B cell (primary cell): ENCODE data around the gene SPIB. TPM values are rescaled to one million over a fixed set of nuclear protein-coding genes. Genes with fewer than 3 reads are reported as not detected.

ENCODE experiments used
- ATAC-seq: fragments of 200-7000 bp; cut with Tn5 transposase; one replicate; pipeline ENCODE4 v1.10.0; 2021; ENCODE audit warnings: low read depth, mild to moderate bottlenecking, moderate number of reproducible peaks, moderate library complexity
- CTCF ChIA-PET: fragments of 350-600 bp; sonication (Branson Sonifier 250); formaldehyde crosslinking; loops from one replicate; lab custom pipeline; 2021; ENCODE audit warnings: antibody characterized with exemption, inconsistent platforms; lab: Charles Lee
- POLR2A ChIA-PET: fragments of 350-600 bp; sonication (Branson Sonifier 250); formaldehyde crosslinking; loops from one replicate; lab custom pipeline; 2021; ENCODE audit warnings: antibody characterized with exemption; lab: Charles Lee
- DNase-seq: peaks from one replicate; pipeline ENCODE4 v3.0.0; 2013
- H2AFZ ChIP-seq: 2 replicates; pipeline ENCODE4 v1.6.1; 2012; ENCODE audit warnings: mild to moderate bottlenecking, low read depth, low read length; ENCODE audit not compliant: insufficient read depth, poor library complexity, severe bottlenecking
- H3K27ac ChIP-seq, 2 donors: 1 replicate in 1 of 2; 2 replicates in 1 of 2; pipeline ENCODE4 v1.5.1; 2012 to 2013; ENCODE audit warnings: low read length in 2 of 2, mild to moderate bottlenecking in 2 of 2, moderate library complexity in 1 of 2
- H3K27me3 ChIP-seq, 4 experiments: fragments of 200-600 bp in 1 of 4; sonication (generic) in 1 of 4; replicated peaks in 1 of 4; 1 replicate in 2 of 4; 2 replicates in 2 of 4; pipeline versions ENCODE4 v1.6.1 to v1.7.0; 2013 to 2016; ENCODE audit warnings: low read length in 3 of 4, mild to moderate bottlenecking in 2 of 4, mixed read lengths in 1 of 4, moderate library complexity in 1 of 4; ENCODE audit not compliant: insufficient read depth in 4 of 4, control insufficient read depth in 3 of 4; ENCODE audit errors: control extremely low read depth in 1 of 4
- H3K36me3 ChIP-seq, 2 experiments: replicated peaks in 1 of 2; 1 replicate in 1 of 2; 2 replicates in 1 of 2; pipeline versions ENCODE4 v1.6.1 to v1.7.1; 2013; ENCODE audit warnings: low read length in 1 of 2; ENCODE audit not compliant: insufficient read depth in 2 of 2, control insufficient read depth in 1 of 2; ENCODE audit errors: control extremely low read depth in 1 of 2, extremely low read depth in 1 of 2
- H3K4me1 ChIP-seq, 2 donors: fragments of 200-600 bp in 1 of 2; sonication (generic) in 1 of 2; 1 replicate in 1 of 2; 2 replicates in 1 of 2; pipeline versions ENCODE4 v1.5.1 to v1.6.1; 2013 to 2017; ENCODE audit warnings: low read length in 2 of 2; ENCODE audit not compliant: control insufficient read depth in 2 of 2, insufficient read depth in 2 of 2
- H3K4me2 ChIP-seq: replicated peaks from 2 replicates; pipeline ENCODE3; 2012; ENCODE audit warnings: mild to moderate bottlenecking, low read depth, low read length; ENCODE audit not compliant: poor library complexity, severe bottlenecking
- H3K4me3 ChIP-seq, 5 experiments: fragments of 200-600 bp in 1 of 5; sonication (generic) in 1 of 5; 1 replicate in 3 of 5; 2 replicates in 2 of 5; pipeline versions ENCODE4 v1.5.1 to v1.7.0; 2011 to 2016; ENCODE audit warnings: low read length in 4 of 5, mild to moderate bottlenecking in 4 of 5, low read depth in 2 of 5, control low read depth in 1 of 5, moderate library complexity in 1 of 5; ENCODE audit not compliant: insufficient read depth in 1 of 5; ENCODE audit errors: control extremely low read depth in 1 of 5, extremely low read depth in 1 of 5
- H3K79me2 ChIP-seq: fragments of 200-600 bp; sonication (generic); one replicate; pipeline ENCODE4 v1.6.0; 2016; ENCODE audit warnings: low read length; ENCODE audit not compliant: control insufficient read depth, insufficient read depth
- H3K9ac ChIP-seq: fragments of 200-600 bp; sonication (generic); 2 replicates; pipeline ENCODE4 v1.6.1; 2017; ENCODE audit warnings: mild to moderate bottlenecking, low read length, moderate library complexity
- H3K9me3 ChIP-seq, 3 donors: one replicate each; pipeline versions ENCODE4 v1.6.1 to v1.7.1; 2013; ENCODE audit warnings: low read length in 2 of 3; ENCODE audit not compliant: control insufficient read depth in 2 of 3, insufficient read depth in 1 of 3; ENCODE audit errors: control extremely low read depth in 1 of 3
- H4K20me1 ChIP-seq: 2 replicates; pipeline ENCODE4 v1.6.0; 2012; ENCODE audit warnings: mild to moderate bottlenecking, low read length; ENCODE audit not compliant: insufficient read depth, control insufficient read depth, poor library complexity, severe bottlenecking
- H3K27ac Mint-ChIP-seq: one replicate; pipeline ENCODE4 v1.8.0; 2021; ENCODE audit warnings: mixed read lengths
- H3K27me3 Mint-ChIP-seq: one replicate; pipeline ENCODE4 v1.8.0; 2021; ENCODE audit warnings: mixed read lengths
- H3K4me1 Mint-ChIP-seq: one replicate; pipeline ENCODE4 v1.8.0; 2021; ENCODE audit warnings: mixed read lengths
- H3K4me3 Mint-ChIP-seq: one replicate; pipeline ENCODE4 v1.8.0; 2021; ENCODE audit warnings: mixed read lengths
- H3K9me3 Mint-ChIP-seq: one replicate; pipeline ENCODE4 v1.8.0; 2022; ENCODE audit warnings: mixed read lengths; ENCODE audit not compliant: insufficient read depth
- EZH2 ChIP-seq: IDR thresholded peaks from 2 replicates; pipeline ENCODE4 v1.6.1; 2012; ENCODE audit warnings: borderline replicate concordance, low read depth, mild to moderate bottlenecking, moderate library complexity, low read length; ENCODE audit not compliant: insufficient read depth, poor library complexity, severe bottlenecking
- WGBS: methylation state at CpG from one replicate; pipeline ENCODE4 v1.1.5; 2013; ENCODE audit warnings: missing lambda C conversion rate; ENCODE audit not compliant: insufficient coverage; 5-methylcytosine and 5-hydroxymethylcytosine counted together
- intact Hi-C: fragments of 100-400 bp; cut with micrococcal nuclease; formaldehyde crosslinking; loops from one replicate; pipeline ENCODE4 v1.10.0; 2022
- polyA plus RNA-seq: library from polyadenylated mRNA; depleted of rRNA; stranded (reverse); fragments of >200 nt; gene quantifications from 2 replicates; pipeline ENCODE4 v1.2.3, GENCODE V29; 2012
- total RNA-seq, 2 donors: library from RNA; stranded (reverse); fragments of 120-200 nt in 1 of 2; gene quantifications; 1 replicate in 1 of 2; 2 replicates in 1 of 2; pipeline versions ENCODE4 v1.2.3 to v1.2.4, GENCODE V29; 2013 to 2022
- TF ChIP-seq, protein P1 (sequence below): fragments of 200-600 bp; IDR thresholded peaks from one replicate; pipeline ENCODE4 v1.8.0; 2022; ENCODE audit warnings: antibody characterized with exemption, mild to moderate bottlenecking

SPIB gene
- total and polyA plus RNA-seq, 2 donors (not counting 1 experiment from before 2014, with no cell fraction given), result 183 to 205 TPM

DNA sequence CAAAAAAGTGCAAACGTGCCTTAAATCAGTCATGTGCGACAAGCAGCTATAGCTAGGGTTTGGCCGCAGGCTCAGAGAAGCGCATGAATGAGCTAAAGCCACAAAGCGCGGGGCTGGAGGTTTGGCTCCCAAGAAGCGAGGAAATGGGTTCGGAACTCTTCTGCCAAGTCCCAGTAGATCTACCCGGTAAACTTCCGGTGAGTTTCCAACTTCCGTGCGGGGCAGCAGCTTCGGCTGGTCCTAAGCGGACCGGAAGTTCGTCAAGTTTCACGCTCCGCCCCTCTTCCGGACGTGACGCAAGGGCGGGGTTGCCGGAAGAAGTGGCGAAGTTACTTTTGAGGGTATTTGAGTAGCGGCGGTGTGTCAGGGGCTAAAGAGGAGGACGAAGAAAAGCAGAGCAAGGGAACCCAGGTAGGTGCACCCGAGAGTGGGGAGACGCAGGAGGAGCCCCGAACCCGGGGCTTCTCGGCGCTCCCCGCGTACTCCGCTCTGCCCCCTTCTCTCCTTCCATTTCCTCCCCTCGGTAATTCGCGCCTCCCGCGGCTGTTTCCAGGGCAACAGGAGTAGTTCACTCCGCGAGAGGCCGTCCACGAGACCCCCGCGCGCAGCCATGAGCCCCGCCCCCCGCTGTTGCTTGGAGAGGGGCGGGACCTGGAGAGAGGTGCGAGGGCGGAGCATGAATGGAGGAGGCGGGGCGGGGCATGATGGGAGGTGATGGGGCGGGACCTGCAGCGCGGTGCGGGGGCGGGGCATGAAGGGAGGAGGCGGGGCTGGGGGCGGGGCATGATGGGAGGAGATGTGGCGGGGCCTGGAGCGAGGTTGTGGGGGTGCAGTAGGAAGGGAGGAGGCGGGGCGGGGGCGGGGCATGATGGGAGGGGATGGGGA is 42.3 kb upstream of the SPIB start, which contains the start of gene NR1H2:
TSS of gene NR1H2 (plus strand) at position 292 of the 885 bp plus-strand sequence. CDS start 1,149 bp downstream, outside the sequence.
- Histone ChIP-seq H2AFZ (peak within 1 kb of the TSS; percentile 76), H3K4me3 (peak within 1 kb of the TSS; percentile 30 to 98 (median 91)), H3K36me3 (peaks cover 1 to 42% of the 10 kb centered on the region in 2 experiments), H3K9ac (peak within 1 kb of the TSS; percentile 100), H3K9me3 (no peaks in the 10 kb centered on the region), H4K20me1 (peaks cover 46% of the 10 kb centered on the region), H3K4me2 (peak within 1 kb of the TSS; percentile 89), H3K79me2 (peaks cover 17% of the 10 kb centered on the region), H3K4me1 (peaks cover 6 to 14% of the 10 kb centered on the region in 2 donors), H3K27ac (peak within 1 kb of the TSS; percentile 99 to 100), H3K27me3 (no peaks in the 10 kb centered on the region)
- no peaks in the 10 kb centered on the region for H3K9me3 Mint-ChIP-seq
- TF ChIP-seq EZH2, result no peak
- TF ChIP-seq, protein P1, sequence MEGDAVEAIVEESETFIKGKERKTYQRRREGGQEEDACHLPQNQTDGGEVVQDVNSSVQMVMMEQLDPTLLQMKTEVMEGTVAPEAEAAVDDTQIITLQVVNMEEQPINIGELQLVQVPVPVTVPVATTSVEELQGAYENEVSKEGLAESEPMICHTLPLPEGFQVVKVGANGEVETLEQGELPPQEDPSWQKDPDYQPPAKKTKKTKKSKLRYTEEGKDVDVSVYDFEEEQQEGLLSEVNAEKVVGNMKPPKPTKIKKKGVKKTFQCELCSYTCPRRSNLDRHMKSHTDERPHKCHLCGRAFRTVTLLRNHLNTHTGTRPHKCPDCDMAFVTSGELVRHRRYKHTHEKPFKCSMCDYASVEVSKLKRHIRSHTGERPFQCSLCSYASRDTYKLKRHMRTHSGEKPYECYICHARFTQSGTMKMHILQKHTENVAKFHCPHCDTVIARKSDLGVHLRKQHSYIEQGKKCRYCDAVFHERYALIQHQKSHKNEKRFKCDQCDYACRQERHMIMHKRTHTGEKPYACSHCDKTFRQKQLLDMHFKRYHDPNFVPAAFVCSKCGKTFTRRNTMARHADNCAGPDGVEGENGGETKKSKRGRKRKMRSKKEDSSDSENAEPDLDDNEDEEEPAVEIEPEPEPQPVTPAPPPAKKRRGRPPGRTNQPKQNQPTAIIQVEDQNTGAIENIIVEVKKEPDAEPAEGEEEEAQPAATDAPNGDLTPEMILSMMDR, result no peak
- ATAC-seq (peak; percentile 87), DNase-seq (peak; percentile 99)
- ChIA-PET CTCF (interaction anchor here (0.7 to 2.9 kb wide), 7 partner anchors 8 to 86 kb away, joined by 3 to 15 read pairs (median 5); partner anchors contain the start of gene POLD1), POLR2A (interaction anchor here (0.7 to 2.1 kb wide), 6 partner anchors 9 to 135 kb away, joined by 5 to 16 read pairs (median 7); partner anchors contain the start of genes JOSD2 and SPIB)
- no peaks in the 10 kb centered on the region for H3K27me3 Mint-ChIP-seq
- WGBS, result under 1% methylated on average over 49 of the region's 67 CpGs
- peaks cover 19% of the 10 kb centered on the region for H3K4me1 Mint-ChIP-seq
- intact Hi-C loops, result loop anchor here (1.0 to 2.0 kb wide), 8 partner anchors 8 to 428 kb away; partner anchors contain the start of genes JOSD2, KCNC3 and POLD1
- peak within 1 kb of the TSS; percentile 99 for H3K27ac Mint-ChIP-seq
- peak within 1 kb of the TSS; percentile 97 for H3K4me3 Mint-ChIP-seq
